C4-2B (cell line): Measurements from ENCODE around the gene METTL1.

ENCODE experiments used
- H3K27ac ChIP-seq: fragments of 450-650 bp; 2 replicates; pipeline ENCODE4 v1.5.1; 2017
- CTCF ChIP-seq: fragments of 450-650 bp; conservative IDR thresholded peaks from 2 replicates; pipeline ENCODE4 v1.5.1; 2017; ENCODE audit warnings: mild to moderate bottlenecking
- ZFX ChIP-seq: fragments of 450-650 bp; IDR thresholded peaks from 2 replicates; pipeline ENCODE4 v1.6.1; 2017

METTL1 gene

GRCh38 chr12:57738661-57739237 lies 33.2 kb downstream of the METTL1 start, which contains the start of gene AGAP2:
Gene AGAP2 (minus strand): TSS chr12:57738742. CDS start chr12:57738246, 496 bp downstream.
- TF ChIP-seq CTCF (no peak), ZFX (no peak)
- H3K27ac ChIP-seq, result no peak within 1 kb of the TSS

GRCh38 chr12:57737467-57738460 lies 34.1 kb downstream of the METTL1 start:
- no peak overlapping the region for H3K27ac ChIP-seq
- no peak; the same call in 1 of the 2 replicates for TF ChIP-seq CTCF
- no peak for TF ChIP-seq ZFX

GRCh38 chr12:57736741-57737466 lies 35.0 kb downstream of the METTL1 start:
- H3K27ac ChIP-seq, result no peak overlapping the region
- TF ChIP-seq CTCF, result no peak
- TF ChIP-seq ZFX, result no peak

GRCh38 chr12:57735952-57736740 lies 35.8 kb downstream of the METTL1 start:
- no peak overlapping the region for H3K27ac ChIP-seq

GRCh38 chr12:57735198-57735855 lies 36.6 kb downstream of the METTL1 start:
- TF ChIP-seq ZFX, result no peak
- TF ChIP-seq CTCF, result no peak
- H3K27ac ChIP-seq, result no peak overlapping the region

More at GRCh38 chr12:57735952-57736740, 35.8 kb downstream of the METTL1 start:
- no peak; the same call in 1 of the 2 replicates for TF ChIP-seq CTCF
- TF ChIP-seq ZFX, result no peak

GRCh38 chr12:57734591-57734990 lies 37.3 kb downstream of the METTL1 start:
- TF ChIP-seq ZFX (no peak), CTCF (no peak)
- no peak overlapping the region for H3K27ac ChIP-seq
